A673 (cell line): ENCODE results near the gene SETDB2. TPM values are rescaled to one million over a fixed set of nuclear protein-coding genes. Genes with fewer than 3 reads are reported as not detected.

ENCODE experiments used
- BruUV-seq: library from RNA; stranded (reverse); fragments of 400-500 nt; replicated peaks from 2 replicates; lab custom pipeline; 2021; lab: Mats Ljungman, UMichigan
- CTCF ChIA-PET: fragments of 300-600 bp; sonication (Branson Sonifier 250); formaldehyde crosslinking; loops from one replicate; lab custom pipeline; 2022; ENCODE audit warnings: antibody characterized with exemption; lab: Charles Lee
- POLR2A ChIA-PET: fragments of 300-600 bp; sonication (Branson Sonifier 250); formaldehyde crosslinking; loops from one replicate; lab custom pipeline; 2022; ENCODE audit warnings: antibody characterized with exemption; ENCODE audit not compliant: low non-redundant PET; lab: Charles Lee
- DNase-seq: peaks from one replicate; pipeline ENCODE4 v3.0.0-alpha.2; 2015; ENCODE audit warnings: low spot score
- H3K27ac ChIP-seq: fragments of 200-600 bp; sonication (generic); 2 replicates; pipeline ENCODE4 v1.5.1; 2016; ENCODE audit warnings: mixed run types, low read depth, mild to moderate bottlenecking, mixed read lengths, antibody characterized with exemption, low read length; ENCODE audit not compliant: poor library complexity, severe bottlenecking
- H3K27me3 ChIP-seq: fragments of 200-600 bp; sonication (generic); replicated peaks from 2 replicates; pipeline ENCODE4 v1.6.1; 2017; ENCODE audit warnings: mixed run types, low read depth, mild to moderate bottlenecking, mixed read lengths, antibody characterized with exemption, low read length; ENCODE audit not compliant: insufficient read depth, poor library complexity
- H3K36me3 ChIP-seq: fragments of 200-600 bp; sonication (generic); 2 replicates; pipeline ENCODE4 v1.6.1; 2016; ENCODE audit warnings: mixed run types, mild to moderate bottlenecking, mixed read lengths, antibody characterized with exemption, low read length; ENCODE audit not compliant: insufficient read depth, poor library complexity, severe bottlenecking
- H3K4me1 ChIP-seq: fragments of 200-600 bp; sonication (generic); 2 replicates; pipeline ENCODE4 v1.6.1; 2017; ENCODE audit warnings: mixed run types, mild to moderate bottlenecking, mixed read lengths, antibody characterized with exemption, low read length; ENCODE audit not compliant: insufficient read depth, poor library complexity, severe bottlenecking
- H3K4me3 ChIP-seq: fragments of 200-600 bp; sonication (generic); 2 replicates; pipeline ENCODE4 v1.5.1; 2016; ENCODE audit warnings: low read depth, mixed run types, mild to moderate bottlenecking, mixed read lengths, low read length; ENCODE audit not compliant: poor library complexity, severe bottlenecking
- H3K9me3 ChIP-seq: fragments of 200-600 bp; sonication (generic); 2 replicates; pipeline ENCODE4 v1.6.1; 2016; ENCODE audit warnings: mixed run types, low read depth, mild to moderate bottlenecking, mixed read lengths, antibody characterized with exemption, low read length; ENCODE audit not compliant: poor library complexity, severe bottlenecking
- CTCF ChIP-seq: fragments of 300-800, 200-600 bp; sonication (generic); conservative IDR thresholded peaks from 2 replicates; pipeline ENCODE4 v1.5.1; 2017; ENCODE audit warnings: low read depth, mild to moderate bottlenecking, antibody characterized with exemption, low read length, moderate library complexity, mixed read lengths
- EZH2 ChIP-seq: fragments of 200-600 bp; sonication (generic); IDR thresholded peaks from 2 replicates; pipeline ENCODE4 v1.6.1; 2017; ENCODE audit warnings: borderline replicate concordance, low read depth, mild to moderate bottlenecking, mixed read lengths, antibody characterized with exemption, low read length; ENCODE audit not compliant: poor library complexity, severe bottlenecking
- intact Hi-C: fragments of 100-400 bp; cut with micrococcal nuclease; formaldehyde crosslinking; loops from one replicate; pipeline ENCODE4 v1.10.0; 2022; ENCODE audit not compliant: unreplicated experiment
- total RNA-seq: library from RNA; stranded (reverse); gene quantifications from 2 replicates; pipeline ENCODE4 v1.2.3, GENCODE V29; 2021

Gene SETDB2
- total RNA-seq, 1 experiment from 2014 or later, result 3.8 TPM

DNA sequence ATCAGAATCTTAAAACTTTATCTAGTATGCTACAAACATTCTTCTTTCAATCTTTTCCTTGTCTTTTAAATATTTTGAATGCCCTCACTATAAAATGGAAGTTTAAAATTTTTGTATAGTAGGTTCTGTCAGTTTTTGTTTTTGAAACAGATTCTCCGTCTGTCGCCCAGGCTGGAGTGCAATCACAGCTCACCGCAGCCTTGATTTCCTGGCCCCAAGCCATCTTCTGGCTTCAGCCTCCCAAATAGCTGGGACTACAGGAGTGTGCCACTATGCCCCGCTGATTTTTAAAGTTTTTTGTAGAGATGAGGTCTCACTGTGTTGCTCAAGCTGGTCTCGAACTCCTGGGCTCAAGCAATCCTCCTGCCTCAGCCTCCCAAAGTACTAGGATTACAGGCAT is 72.4 kb downstream of the SETDB2 start:
- Histone ChIP-seq H3K4me3 (no peak overlapping the region), H3K36me3 (no peaks in the 10 kb centered on the region), H3K27me3 (no peaks in the 10 kb centered on the region), H3K27ac (no peak overlapping the region), H3K4me1 (no peaks in the 10 kb centered on the region), H3K9me3 (no peaks in the 10 kb centered on the region)
- CTCF ChIA-PET, result no interaction called here
- TF ChIP-seq CTCF (no peak), EZH2 (no peak)
- POLR2A ChIA-PET, result no interaction called here
- intact Hi-C loops, result no loop called here
- DNase-seq, result no peak
- BruUV-seq, result no TSS peak

- H3K4me1 ChIP-seq, result no peaks in the 10 kb centered on the region
- intact Hi-C loops, result no loop called here
- no peak overlapping the region for H3K27ac ChIP-seq
- DNase-seq, result no peak
- H3K27me3 ChIP-seq, result no peaks in the 10 kb centered on the region
- H3K9me3 ChIP-seq, result no peaks in the 10 kb centered on the region
- H3K4me3 ChIP-seq, result no peak overlapping the region
- TF ChIP-seq CTCF (peak; percentile 36), EZH2 (no peak)
- BruUV-seq, result no TSS peak
- no peaks in the 10 kb centered on the region for H3K36me3 ChIP-seq
- ChIA-PET CTCF (interaction anchor here (0.5 kb wide), 1 partner anchor 22 kb away, joined by 7 read pairs; no protein-coding TSS in a partner anchor), POLR2A (no interaction called here)
These were observed 73.4 kb downstream of the SETDB2 start for GRCh38 chr13:49517461-49517860.

DNA sequence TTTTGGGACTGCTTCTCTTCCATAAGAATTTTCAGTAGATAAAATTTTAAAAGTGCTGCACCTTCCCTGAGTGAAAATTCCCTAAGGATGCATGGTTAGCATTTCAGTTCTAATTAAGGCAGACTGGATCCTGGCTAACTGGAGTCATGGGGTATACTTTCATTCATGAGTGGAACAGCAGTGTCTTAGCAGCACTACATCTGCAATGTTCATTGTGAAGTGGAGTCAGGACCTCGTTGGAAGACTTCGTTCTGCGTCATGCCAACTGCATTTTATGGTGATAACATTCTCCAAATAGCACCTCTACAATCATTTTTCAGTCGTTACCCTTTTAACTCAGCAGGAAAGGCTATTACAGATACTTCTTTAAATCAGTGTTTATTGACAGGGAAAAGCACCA is 77.2 kb downstream of the SETDB2 start:
- Histone ChIP-seq H3K36me3 (no peaks in the 10 kb centered on the region), H3K27ac (no peak overlapping the region)
- CTCF ChIA-PET, result no interaction called here

More for the DNA sequence above, 77.2 kb downstream of the SETDB2 start:
- H3K4me3 ChIP-seq, result no peak overlapping the region
- POLR2A ChIA-PET, result no interaction called here
- no peaks in the 10 kb centered on the region for H3K4me1 ChIP-seq
- no peaks in the 10 kb centered on the region for H3K27me3 ChIP-seq
- intact Hi-C loops, result no loop called here
- no peak for DNase-seq
- no TSS peak for BruUV-seq
- TF ChIP-seq EZH2 (no peak), CTCF (no peak)
- H3K9me3 ChIP-seq, result no peaks in the 10 kb centered on the region
